ENCODE measurements around the gene IDH2.

Gene IDH2

GRCh38 chr15:90103701-90104329 is 1.5 kb upstream of the IDH2 start:
- in situ Hi-C loops (cut with MboI; ENCODE audit: low pct_unique_long_range_greater_than_20kb, low sequenced_read_pairs, unreplicated experiment): no loop called here
- DNase-seq (ENCODE audit: low spot score): no peak
- TF ChIP-seq, protein P1, sequence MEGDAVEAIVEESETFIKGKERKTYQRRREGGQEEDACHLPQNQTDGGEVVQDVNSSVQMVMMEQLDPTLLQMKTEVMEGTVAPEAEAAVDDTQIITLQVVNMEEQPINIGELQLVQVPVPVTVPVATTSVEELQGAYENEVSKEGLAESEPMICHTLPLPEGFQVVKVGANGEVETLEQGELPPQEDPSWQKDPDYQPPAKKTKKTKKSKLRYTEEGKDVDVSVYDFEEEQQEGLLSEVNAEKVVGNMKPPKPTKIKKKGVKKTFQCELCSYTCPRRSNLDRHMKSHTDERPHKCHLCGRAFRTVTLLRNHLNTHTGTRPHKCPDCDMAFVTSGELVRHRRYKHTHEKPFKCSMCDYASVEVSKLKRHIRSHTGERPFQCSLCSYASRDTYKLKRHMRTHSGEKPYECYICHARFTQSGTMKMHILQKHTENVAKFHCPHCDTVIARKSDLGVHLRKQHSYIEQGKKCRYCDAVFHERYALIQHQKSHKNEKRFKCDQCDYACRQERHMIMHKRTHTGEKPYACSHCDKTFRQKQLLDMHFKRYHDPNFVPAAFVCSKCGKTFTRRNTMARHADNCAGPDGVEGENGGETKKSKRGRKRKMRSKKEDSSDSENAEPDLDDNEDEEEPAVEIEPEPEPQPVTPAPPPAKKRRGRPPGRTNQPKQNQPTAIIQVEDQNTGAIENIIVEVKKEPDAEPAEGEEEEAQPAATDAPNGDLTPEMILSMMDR (IDR thresholded peaks at IDR 0.05; ENCODE audit: extremely low read depth, insufficient read depth, missing control alignments): no peak

DNA sequence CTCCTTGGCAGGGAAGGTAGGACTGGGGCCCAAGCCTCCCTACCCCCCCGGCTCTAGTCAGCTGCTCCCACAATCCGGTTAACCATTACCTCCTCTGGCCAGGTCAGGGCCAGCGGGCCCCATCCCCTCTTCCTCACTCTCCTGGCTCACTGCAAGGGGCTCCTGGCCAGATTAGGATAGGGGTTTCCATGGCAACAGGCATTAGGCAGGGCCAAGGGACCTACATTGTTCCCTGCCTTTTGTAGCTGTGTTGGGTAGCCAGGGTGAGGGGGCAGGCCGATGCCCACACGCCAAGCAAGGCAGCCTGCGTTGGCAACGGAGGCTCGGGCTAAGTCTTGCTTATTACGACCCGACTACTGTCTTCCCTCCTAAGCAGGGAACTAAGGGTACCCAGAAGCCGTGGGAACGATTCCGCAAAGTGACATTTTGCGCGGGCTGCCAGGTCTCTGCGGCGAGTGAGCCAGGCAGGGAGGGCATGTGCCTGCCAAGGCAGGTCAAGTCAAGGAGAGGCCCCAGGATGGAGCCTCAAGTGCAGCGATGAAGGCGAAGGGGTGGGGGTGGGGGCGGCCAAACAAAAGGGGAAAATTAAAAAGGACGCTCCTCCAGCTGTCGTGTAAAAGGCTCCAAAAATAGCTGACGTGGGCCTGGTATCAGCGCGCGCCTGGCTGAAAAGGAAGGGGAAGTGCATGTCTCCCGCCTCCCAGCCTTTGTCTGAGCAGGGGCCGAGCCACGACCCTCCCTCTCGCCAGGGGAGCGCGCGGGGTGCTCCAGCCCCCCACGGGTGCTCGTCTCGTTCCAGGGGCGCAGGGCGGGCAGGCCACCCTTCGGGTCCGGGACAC is 919 bp downstream of the IDH2 start:
- TF ChIP-seq, protein P1 (IDR thresholded peaks at IDR 0.05; ENCODE audit: extremely low read depth, insufficient read depth, missing control alignments): no peak
- peak; percentile 52 for DNase-seq (ENCODE audit: low spot score)
- in situ Hi-C loops (cut with MboI; ENCODE audit: low pct_unique_long_range_greater_than_20kb, low sequenced_read_pairs, unreplicated experiment): no loop called here

GRCh38 chr15:90099868-90100831 is 2.1 kb downstream of the IDH2 start:
- in situ Hi-C loops (cut with MboI; ENCODE audit: low pct_unique_long_range_greater_than_20kb, low sequenced_read_pairs, unreplicated experiment): no loop called here
- TF ChIP-seq, protein P1 (IDR thresholded peaks at IDR 0.05; ENCODE audit: extremely low read depth, insufficient read depth, missing control alignments): no peak
- DNase-seq (ENCODE audit: low spot score): no peak

GRCh38 chr15:90099072-90099867 is 3.0 kb downstream of the IDH2 start:
- TF ChIP-seq, protein P1 (IDR thresholded peaks at IDR 0.05; ENCODE audit: extremely low read depth, insufficient read depth, missing control alignments): no peak
- peak; percentile 57 for DNase-seq (ENCODE audit: low spot score)
- in situ Hi-C loops (cut with MboI; ENCODE audit: low pct_unique_long_range_greater_than_20kb, low sequenced_read_pairs, unreplicated experiment): no loop called here

DNA sequence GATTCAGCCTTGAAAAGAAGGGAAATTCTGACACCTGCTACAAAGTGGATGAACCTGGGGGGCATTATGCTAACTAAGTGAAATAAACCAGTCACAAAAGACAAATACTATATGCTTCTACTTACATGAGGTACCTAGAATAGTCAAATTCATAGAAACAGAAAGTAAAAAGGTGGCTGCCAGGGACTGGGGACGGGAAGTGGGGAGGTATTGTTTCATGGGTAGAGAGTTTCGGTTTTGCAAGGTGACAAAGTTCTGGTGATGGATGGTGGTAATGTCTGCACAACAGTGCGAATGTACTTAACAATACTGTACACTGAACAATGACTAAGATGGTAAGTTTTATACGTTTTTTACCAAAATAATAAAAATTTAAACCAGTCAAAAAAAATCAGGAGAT is 4.8 kb downstream of the IDH2 start:
- DNase-seq (ENCODE audit: low spot score): peak; percentile 61
- in situ Hi-C loops (cut with MboI; ENCODE audit: low pct_unique_long_range_greater_than_20kb, low sequenced_read_pairs, unreplicated experiment): no loop called here

More for the DNA sequence above, 4.8 kb downstream of the IDH2 start:
- TF ChIP-seq, protein P1 (IDR thresholded peaks at IDR 0.05; ENCODE audit: extremely low read depth, insufficient read depth, missing control alignments): no peak
